Endothelial cell of hepatic sinusoid (primary cell): ENCODE data around the gene CPXM1.
"Not testable (repeated sequence)": the region's sequence is repeated elsewhere in the genome, so short reads cannot be mapped to it uniquely, and the experiment has no call there.

Source experiments
- in situ Hi-C: cut with HindIII; loops from 2 replicates; pipeline ENCODE4 v1.10.0; 2017; ENCODE audit warnings: low sequenced_read_pairs

Gene CPXM1

GRCh38 chr20:2771631-2772080, 28.8 kb downstream of the CPXM1 start:
- in situ Hi-C loops = no loop called here

GRCh38 chr20:2770091-2770490, 30.3 kb downstream of the CPXM1 start:
- in situ Hi-C loops = not testable (repeated sequence)

GRCh38 chr20:2768632-2769015, 31.8 kb downstream of the CPXM1 start:
- in situ Hi-C loops = no loop called here

GRCh38 chr20:2767768-2768631, 32.4 kb downstream of the CPXM1 start:
- in situ Hi-C loops = no loop called here

- in situ Hi-C loops = loop anchor here (5.0 kb wide), 1 partner anchor 104 kb away; no protein-coding TSS in a partner anchor
Observed at GRCh38 chr20:2763186-2763585, 37.2 kb downstream of the CPXM1 start.

- in situ Hi-C loops = loop anchor here (5.0 kb wide), 1 partner anchor 105 kb away; no protein-coding TSS in a partner anchor
Observed at GRCh38 chr20:2762578-2763131, 37.8 kb downstream of the CPXM1 start.

GRCh38 chr20:2761885-2762284, 38.5 kb downstream of the CPXM1 start:
- in situ Hi-C loops = loop anchor here (5.0 kb wide), 1 partner anchor 105 kb away; no protein-coding TSS in a partner anchor

GRCh38 chr20:2760952-2761305, 39.5 kb downstream of the CPXM1 start:
- in situ Hi-C loops = loop anchor here (5.0 kb wide), 1 partner anchor 106 kb away; no protein-coding TSS in a partner anchor

- in situ Hi-C loops = loop anchor here (5.0 kb wide), 1 partner anchor 107 kb away; no protein-coding TSS in a partner anchor
Observed at GRCh38 chr20:2760297-2760951, 40.0 kb downstream of the CPXM1 start.

- in situ Hi-C loops = loop anchor here (5.0 kb wide), 1 partner anchor 108 kb away; no protein-coding TSS in a partner anchor
Observed at GRCh38 chr20:2759603-2760296, 40.7 kb downstream of the CPXM1 start.

GRCh38 chr20:2759143-2759542, 41.3 kb downstream of the CPXM1 start:
- in situ Hi-C loops = no loop called here

- in situ Hi-C loops = no loop called here
Observed at GRCh38 chr20:2757969-2758368, 42.5 kb downstream of the CPXM1 start.

GRCh38 chr20:2757001-2757400, 43.4 kb downstream of the CPXM1 start:
- in situ Hi-C loops = no loop called here

GRCh38 chr20:2756056-2756611, 44.3 kb downstream of the CPXM1 start:
- in situ Hi-C loops = no loop called here

GRCh38 chr20:2755451-2756055, 44.9 kb downstream of the CPXM1 start:
- in situ Hi-C loops = no loop called here

GRCh38 chr20:2754424-2754823, 46.0 kb downstream of the CPXM1 start:
- in situ Hi-C loops = no loop called here

GRCh38 chr20:2753461-2754040, 46.9 kb downstream of the CPXM1 start:
- in situ Hi-C loops = no loop called here

GRCh38 chr20:2752567-2753460, 47.6 kb downstream of the CPXM1 start:
- in situ Hi-C loops = no loop called here
